HCT116 (cell line): ENCODE data around the gene VPS41. TPM values are rescaled to one million over a fixed set of nuclear protein-coding genes. Genes with fewer than 3 reads are reported as not detected.
A peak's percentile ranks its signal among the peaks of the same experiment; 100 is the strongest.

Source experiments
- ATAC-seq: fragments of 200-7000 bp; cut with Tn5 transposase; 2 replicates; pipeline ENCODE4 v1.9.1; 2020; ENCODE audit warnings: mild to moderate bottlenecking, moderate library complexity
- BruUV-seq: library from RNA; stranded (reverse); fragments of 400-500 nt; replicated peaks from 2 replicates; lab custom pipeline; 2021; lab: Mats Ljungman, UMichigan
- CTCF ChIA-PET: fragments of 300-600 bp; sonication (Branson Sonifier 250); formaldehyde crosslinking; loops from one replicate; lab custom pipeline; 2021; ENCODE audit warnings: antibody characterized with exemption; lab: Charles Lee
- POLR2A ChIA-PET: fragments of 300-600, 350-600 bp; sonication (Branson Sonifier 250); formaldehyde crosslinking; loops from one replicate; lab custom pipeline; 2021; ENCODE audit warnings: antibody characterized with exemption; lab: Charles Lee
- RAD21 ChIA-PET, 2 experiments: fragments of 300-600 bp; sonication (Branson Sonifier 250); formaldehyde crosslinking; loops; one replicate each; lab custom pipeline; 2023; ENCODE audit warnings: low total read pairs in 2 of 2; ENCODE audit not compliant: uncharacterized antibody in 2 of 2, unreplicated experiment in 2 of 2, low non-redundant PET in 1 of 2; lab: Charles Lee
- DNase-seq: peaks from one replicate; pipeline ENCODE4 v3.0.0-alpha.2; 2010; ENCODE audit warnings: low read depth, low spot score
- H2AFZ ChIP-seq: fragments of 200-600 bp; shearing (Covaris generic), sonication (generic); 2 replicates; pipeline ENCODE4 v1.6.1; 2017; ENCODE audit warnings: low read depth, mixed run types, mixed read lengths, antibody characterized with exemption, low read length; ENCODE audit not compliant: poor library complexity, severe bottlenecking
- H3K27ac ChIP-seq: 2 replicates; pipeline ENCODE4 v1.5.1; 2012; ENCODE audit warnings: low read depth, low read length
- H3K27me3 ChIP-seq: fragments of 200-600 bp; sonication (generic); 2 replicates; pipeline ENCODE4 v1.6.1; 2016; ENCODE audit warnings: mixed run types, low read length, mixed read lengths; ENCODE audit not compliant: insufficient read depth
- H3K36me3 ChIP-seq, 2 experiments: fragments of 200-500 bp in 1 of 2; fragments of 200-600 bp in 1 of 2; sonication (Bioruptor generic) in 1 of 2; sonication (generic) in 1 of 2; 2 replicates each; pipeline versions ENCODE4 v1.5.1 to v1.6.1; 2014 to 2016; ENCODE audit warnings: low read length in 2 of 2, inconsistent platforms in 1 of 2, mixed read lengths in 1 of 2, mixed run types in 1 of 2; ENCODE audit not compliant: insufficient read depth in 2 of 2, control insufficient read depth in 1 of 2
- H3K4me1 ChIP-seq, 2 experiments: fragments of 200-600 bp in 1 of 2; sonication (generic) in 1 of 2; 2 replicates each; pipeline versions ENCODE4 v1.5.1 to v1.6.1; 2012 to 2017; ENCODE audit warnings: low read length in 2 of 2, inconsistent platforms in 1 of 2, mild to moderate bottlenecking in 1 of 2, mixed read lengths in 1 of 2, mixed run types in 1 of 2, moderate library complexity in 1 of 2; ENCODE audit not compliant: insufficient read depth in 2 of 2, control insufficient read depth in 1 of 2
- H3K4me2 ChIP-seq: fragments of 200-600 bp; sonication (generic); 2 replicates; pipeline ENCODE4 v1.6.1; 2017; ENCODE audit warnings: mixed run types, low read length, mixed read lengths
- H3K4me3 ChIP-seq, 2 experiments: fragments of 200-600 bp in 1 of 2; sonication (generic) in 1 of 2; replicated peaks in 1 of 2; 2 replicates each; pipeline ENCODE4 v1.5.1; 2011 to 2016; ENCODE audit warnings: low read length in 2 of 2, control low read depth in 1 of 2, low read depth in 1 of 2, mild to moderate bottlenecking in 1 of 2, mixed read lengths in 1 of 2, mixed run types in 1 of 2
- H3K79me2 ChIP-seq: fragments of 200-600 bp; sonication (generic); 2 replicates; pipeline ENCODE4 v1.6.1; 2017; ENCODE audit warnings: mild to moderate bottlenecking, mixed run types, low read length, moderate library complexity, mixed read lengths; ENCODE audit not compliant: insufficient read depth
- H3K9ac ChIP-seq: fragments of 200-600 bp; sonication (generic); 2 replicates; pipeline ENCODE4 v1.6.1; 2016; ENCODE audit warnings: low read length, mixed read lengths
- H3K9me2 ChIP-seq: fragments of 200-600 bp; sonication (generic), shearing (Covaris generic); 2 replicates; pipeline ENCODE4 v1.6.1; 2017; ENCODE audit warnings: mixed run types, mild to moderate bottlenecking, moderate library complexity; ENCODE audit not compliant: insufficient read depth
- H3K9me3 ChIP-seq, 2 experiments: fragments of 200-500 bp in 1 of 2; fragments of 200-600 bp in 1 of 2; sonication (Bioruptor generic) in 1 of 2; sonication (generic) in 1 of 2; 2 replicates each; pipeline ENCODE4 v1.6.1; 2014 to 2017; ENCODE audit warnings: low read length in 2 of 2, mixed read lengths in 2 of 2, inconsistent platforms in 1 of 2, low read depth in 1 of 2, mild to moderate bottlenecking in 1 of 2, mixed run types in 1 of 2, moderate library complexity in 1 of 2; ENCODE audit not compliant: control insufficient read depth in 1 of 2, insufficient read depth in 1 of 2
- H4K20me1 ChIP-seq: fragments of 200-600 bp; sonication (generic), shearing (Covaris generic); 2 replicates; pipeline ENCODE4 v1.6.1; 2017; ENCODE audit warnings: mixed run types, mild to moderate bottlenecking, moderate library complexity; ENCODE audit not compliant: insufficient read depth
- CBX3 ChIP-seq: IDR thresholded peaks from 2 replicates; pipeline ENCODE4 v1.6.1; 2012; ENCODE audit warnings: low read depth
- CEBPB ChIP-seq: IDR thresholded peaks from 2 replicates; pipeline ENCODE4 v1.6.1; 2012; ENCODE audit warnings: low read depth
- EGR1 ChIP-seq: IDR thresholded peaks from 2 replicates; pipeline ENCODE4 v1.6.1; 2012; ENCODE audit warnings: low read depth
- EZH2 ChIP-seq: fragments of 200-600 bp; sonication (generic); IDR thresholded peaks from 2 replicates; pipeline ENCODE4 v1.6.1; 2017; ENCODE audit warnings: antibody characterized with exemption, mixed run types
- RAD21 ChIP-seq: IDR thresholded peaks from 2 replicates; pipeline ENCODE4 v1.6.1; 2012; ENCODE audit warnings: low read depth, mild to moderate bottlenecking
- SP1 ChIP-seq: IDR thresholded peaks from 2 replicates; pipeline ENCODE4 v1.6.1; 2012; ENCODE audit warnings: low read depth
- SRF ChIP-seq: IDR thresholded peaks from 2 replicates; pipeline ENCODE4 v1.6.1; 2012; ENCODE audit warnings: low read depth
- intact Hi-C: fragments of 100-400 bp; cut with micrococcal nuclease; formaldehyde crosslinking; loops from 2 replicates; pipeline ENCODE4 v1.10.0; 2022
- total RNA-seq: library from RNA; stranded (reverse); gene quantifications from one replicate; pipeline ENCODE4 v1.2.1, GENCODE V29; 2021; ENCODE audit not compliant: unreplicated experiment
- TF ChIP-seq, protein P1 (sequence below): IDR thresholded peaks from 2 replicates; pipeline ENCODE4 v1.6.1; 2012
- TF ChIP-seq, protein P2 (sequence below), 3 experiments: fragments of 200-600 bp in 1 of 3; sonication (generic) in 1 of 3; IDR thresholded peaks in 2 of 3; conservative IDR thresholded peaks in 1 of 3; 2 replicates each; pipeline ENCODE4 v1.5.1; 2012 to 2017; ENCODE audit warnings: low read depth in 2 of 3, low read length in 2 of 3, antibody characterized with exemption in 1 of 3, borderline replicate concordance in 1 of 3, control low read depth in 1 of 3, mild to moderate bottlenecking in 1 of 3, mixed read lengths in 1 of 3, mixed run types in 1 of 3, moderate library complexity in 1 of 3; ENCODE audit not compliant: insufficient read depth in 1 of 3
- TF ChIP-seq, protein P3 (sequence below): IDR thresholded peaks from 2 replicates; pipeline ENCODE4 v1.6.1; 2012

VPS41 gene
- total RNA-seq, 1 experiment from 2014 or later = 72.2 TPM

DNA sequence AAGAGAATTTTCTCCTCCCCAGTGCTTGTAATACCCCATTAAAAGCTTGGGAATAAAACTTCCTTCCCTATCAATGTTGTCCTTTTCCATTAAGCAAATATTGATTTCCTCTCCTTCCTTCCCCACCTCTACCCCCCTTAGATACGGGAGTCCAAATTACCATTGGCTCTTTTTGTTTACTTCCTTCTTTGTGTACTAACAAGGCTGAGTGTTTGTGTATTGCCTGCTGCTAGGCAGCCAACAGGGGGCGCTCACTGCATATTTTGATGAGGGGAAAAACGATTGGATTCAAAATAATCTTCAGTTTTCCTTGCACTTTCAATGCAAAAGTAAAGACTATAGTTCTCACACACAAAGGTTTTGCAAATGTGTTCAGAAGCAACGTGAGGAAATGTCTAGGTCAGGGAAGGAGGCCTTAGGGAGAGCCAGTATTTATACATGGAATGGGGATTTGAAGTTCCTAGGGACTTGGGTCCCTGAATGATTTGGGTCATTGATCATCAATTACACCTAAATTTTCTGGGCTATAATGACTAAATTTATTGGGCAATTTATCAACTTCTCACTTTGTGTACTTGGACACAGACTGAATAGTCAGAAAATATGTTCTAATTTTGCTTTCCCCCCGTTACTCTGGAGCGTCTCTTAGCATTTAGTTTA, 23.6 kb upstream of the VPS41 start:
- H2AFZ ChIP-seq = peak overlapping the region; percentile 80

More for the DNA sequence above, 23.6 kb upstream of the VPS41 start:
- BruUV-seq = no TSS peak
- RAD21 ChIA-PET = no interaction called here
- TF ChIP-seq CBX3 = 0 out of 2 replicates have a peak, but pooled peaks have one; percentile 20
- TF ChIP-seq CEBPB = no peak
- TF ChIP-seq EZH2 = no peak
- TF ChIP-seq EGR1 = no peak
- TF ChIP-seq SRF = no peak
- TF ChIP-seq, protein P1, sequence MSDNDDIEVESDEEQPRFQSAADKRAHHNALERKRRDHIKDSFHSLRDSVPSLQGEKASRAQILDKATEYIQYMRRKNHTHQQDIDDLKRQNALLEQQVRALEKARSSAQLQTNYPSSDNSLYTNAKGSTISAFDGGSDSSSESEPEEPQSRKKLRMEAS = no peak
- TF ChIP-seq SP1 = 0 out of 2 replicates have a peak, but pooled peaks have one; percentile 10
- TF ChIP-seq, protein P2, sequence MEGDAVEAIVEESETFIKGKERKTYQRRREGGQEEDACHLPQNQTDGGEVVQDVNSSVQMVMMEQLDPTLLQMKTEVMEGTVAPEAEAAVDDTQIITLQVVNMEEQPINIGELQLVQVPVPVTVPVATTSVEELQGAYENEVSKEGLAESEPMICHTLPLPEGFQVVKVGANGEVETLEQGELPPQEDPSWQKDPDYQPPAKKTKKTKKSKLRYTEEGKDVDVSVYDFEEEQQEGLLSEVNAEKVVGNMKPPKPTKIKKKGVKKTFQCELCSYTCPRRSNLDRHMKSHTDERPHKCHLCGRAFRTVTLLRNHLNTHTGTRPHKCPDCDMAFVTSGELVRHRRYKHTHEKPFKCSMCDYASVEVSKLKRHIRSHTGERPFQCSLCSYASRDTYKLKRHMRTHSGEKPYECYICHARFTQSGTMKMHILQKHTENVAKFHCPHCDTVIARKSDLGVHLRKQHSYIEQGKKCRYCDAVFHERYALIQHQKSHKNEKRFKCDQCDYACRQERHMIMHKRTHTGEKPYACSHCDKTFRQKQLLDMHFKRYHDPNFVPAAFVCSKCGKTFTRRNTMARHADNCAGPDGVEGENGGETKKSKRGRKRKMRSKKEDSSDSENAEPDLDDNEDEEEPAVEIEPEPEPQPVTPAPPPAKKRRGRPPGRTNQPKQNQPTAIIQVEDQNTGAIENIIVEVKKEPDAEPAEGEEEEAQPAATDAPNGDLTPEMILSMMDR (IDR thresholded peaks at IDR 0.05 in 2 of 3, conservative IDR thresholded peaks at IDR 0.05 in 1 of 3; ENCODE audit: borderline replicate concordance in 1 of 3, insufficient read depth in 1 of 3, low read depth in 2 of 3, low read length in 2 of 3) = peak; percentile 65 to 99 (median 95); a peak in 5 of 6 replicates
- TF ChIP-seq, protein P3, sequence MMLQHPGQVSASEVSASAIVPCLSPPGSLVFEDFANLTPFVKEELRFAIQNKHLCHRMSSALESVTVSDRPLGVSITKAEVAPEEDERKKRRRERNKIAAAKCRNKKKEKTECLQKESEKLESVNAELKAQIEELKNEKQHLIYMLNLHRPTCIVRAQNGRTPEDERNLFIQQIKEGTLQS = no peak
- TF ChIP-seq RAD21 = peak; percentile 79
- Histone ChIP-seq H4K20me1 (no peaks in the 10 kb centered on the region), H3K27me3 (no peaks in the 10 kb centered on the region), H3K79me2 (no peaks in the 10 kb centered on the region), H3K9ac (no peak overlapping the region), H3K27ac (no peak overlapping the region), H3K36me3 (no peaks in the 10 kb centered on the region), H3K4me3 (no peak overlapping the region), H3K9me3 (no peaks in the 10 kb centered on the region), H3K4me1 (0 out of 4 replicates have a peak, but pooled peaks cover 0 to 3% of the 10 kb centered on the region in 2 experiments), H3K9me2 (no peaks in the 10 kb centered on the region), H3K4me2 (peak overlapping the region; percentile 35)
- CTCF ChIA-PET = interaction anchor here (0.8 to 1.0 kb wide), 2 partner anchors 23 to 587 kb away, joined by 4 to 5 read pairs; partner anchors contain the start of gene VPS41
- intact Hi-C loops = loop anchor here (1.0 to 5.0 kb wide), 3 partner anchors 135 to 588 kb away; no protein-coding TSS in a partner anchor
- POLR2A ChIA-PET = no interaction called here
- peak; percentile 55 for DNase-seq
- peak; percentile 93 for ATAC-seq
